ENCODE data around the gene TRIM47. TPM values are rescaled to one million over a fixed set of nuclear protein-coding genes. Genes with fewer than 3 reads are reported as not detected.

The TRIM47 gene
- total RNA-seq, 1 experiment from 2014 or later = 86.7 TPM

DNA sequence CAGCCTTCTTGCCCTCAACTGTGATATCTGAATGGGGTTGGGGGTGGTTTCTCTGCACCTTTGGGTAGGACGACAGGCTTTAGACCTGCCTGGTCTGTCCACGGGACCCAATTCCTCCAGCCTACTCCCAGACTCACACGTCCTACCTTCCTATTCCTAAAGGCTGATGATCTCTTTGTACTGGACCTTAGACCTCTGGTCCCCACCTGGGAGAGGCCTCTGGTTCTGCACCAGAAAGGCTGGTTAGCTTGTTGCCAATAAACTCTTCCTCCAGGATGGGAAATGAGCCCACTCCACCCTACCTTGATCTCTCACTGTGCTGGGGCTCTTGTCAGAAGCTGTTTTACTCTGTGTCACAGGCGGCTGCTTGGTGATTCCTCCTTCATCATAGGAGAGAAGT, 48.1 kb upstream of the TRIM47 start (continued):
- no peak for TF ChIP-seq CTCF (IDR thresholded peaks at IDR 0.05 in 2 of 3, conservative IDR thresholded peaks at IDR 0.05 in 1 of 3; ENCODE audit: borderline replicate concordance in 1 of 3, insufficient read depth in 1 of 3, low read depth in 2 of 3, low read length in 2 of 3)

DNA sequence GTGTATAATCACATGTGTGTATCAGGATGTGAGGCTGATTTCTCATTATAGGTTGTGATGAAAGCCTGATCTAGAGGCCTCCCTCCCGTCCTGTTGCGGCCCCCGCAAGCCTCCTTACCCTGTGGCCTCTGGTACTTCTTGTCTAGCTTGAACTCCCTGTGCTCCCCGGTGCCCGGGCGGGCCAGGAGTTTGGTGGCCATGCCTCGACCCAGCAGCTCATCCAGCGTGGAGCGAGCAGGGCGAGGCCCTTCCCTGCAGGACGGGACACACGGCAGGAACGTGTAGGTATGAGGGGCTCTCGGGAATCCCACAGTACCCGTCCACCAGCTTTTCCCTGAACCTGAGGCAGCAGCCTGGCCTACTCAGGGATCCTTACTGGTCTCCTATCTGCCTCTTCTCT, 47.5 kb upstream of the TRIM47 start:
- CTCF ChIA-PET = interaction anchor here (0.9 to 1.0 kb wide), 2 partner anchors 21 to 64 kb away, joined by 3 to 4 read pairs; partner anchors contain the start of gene MRPL38
- intact Hi-C loops (cut with micrococcal nuclease) = no loop called here
- H3K9ac ChIP-seq (ENCODE audit: low read length) = no peak overlapping the region
- H2AFZ ChIP-seq (ENCODE audit: low read depth, low read length, poor library complexity, severe bottlenecking) = no peak overlapping the region
- DNase-seq (ENCODE audit: low read depth, low spot score) (no peak), ATAC-seq (no peak)
- H3K4me2 ChIP-seq (ENCODE audit: low read length) = no peak overlapping the region
- H3K9me2 ChIP-seq (ENCODE audit: insufficient read depth) = no peaks in the 10 kb centered on the region
- no peaks in the 10 kb centered on the region for H4K20me1 ChIP-seq (ENCODE audit: insufficient read depth)
- H3K27ac ChIP-seq (ENCODE audit: low read depth, low read length) = no peak overlapping the region
- peaks cover 0 to 8% of the 10 kb centered on the region in 2 experiments; a peak in 2 of 4 replicates for H3K4me1 ChIP-seq (ENCODE audit: control insufficient read depth in 1 of 2, insufficient read depth in 2 of 2, low read length in 2 of 2)
- H3K36me3 ChIP-seq (ENCODE audit: control insufficient read depth in 1 of 2, insufficient read depth in 2 of 2, low read length in 2 of 2) = no peaks in the 10 kb centered on the region
- no peaks in the 10 kb centered on the region for H3K9me3 ChIP-seq (ENCODE audit: control insufficient read depth in 1 of 2, insufficient read depth in 1 of 2, low read depth in 1 of 2, low read length in 2 of 2)
- H3K27me3 ChIP-seq (ENCODE audit: insufficient read depth, low read length) = no peaks in the 10 kb centered on the region
- no peak overlapping the region for H3K4me3 ChIP-seq (replicated peaks in 1 of 2; ENCODE audit: low read depth in 1 of 2, low read length in 2 of 2)
- no peak for TF ChIP-seq SP1 (IDR thresholded peaks at IDR 0.05; ENCODE audit: low read depth)
- no peak for TF ChIP-seq TCF7L2 (IDR thresholded peaks at IDR 0.05; ENCODE audit: borderline replicate concordance, extremely low read depth, insufficient read depth, insufficient read length)
- TF ChIP-seq, protein P1, sequence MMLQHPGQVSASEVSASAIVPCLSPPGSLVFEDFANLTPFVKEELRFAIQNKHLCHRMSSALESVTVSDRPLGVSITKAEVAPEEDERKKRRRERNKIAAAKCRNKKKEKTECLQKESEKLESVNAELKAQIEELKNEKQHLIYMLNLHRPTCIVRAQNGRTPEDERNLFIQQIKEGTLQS (IDR thresholded peaks at IDR 0.05) = no peak
- TF ChIP-seq, protein P2, sequence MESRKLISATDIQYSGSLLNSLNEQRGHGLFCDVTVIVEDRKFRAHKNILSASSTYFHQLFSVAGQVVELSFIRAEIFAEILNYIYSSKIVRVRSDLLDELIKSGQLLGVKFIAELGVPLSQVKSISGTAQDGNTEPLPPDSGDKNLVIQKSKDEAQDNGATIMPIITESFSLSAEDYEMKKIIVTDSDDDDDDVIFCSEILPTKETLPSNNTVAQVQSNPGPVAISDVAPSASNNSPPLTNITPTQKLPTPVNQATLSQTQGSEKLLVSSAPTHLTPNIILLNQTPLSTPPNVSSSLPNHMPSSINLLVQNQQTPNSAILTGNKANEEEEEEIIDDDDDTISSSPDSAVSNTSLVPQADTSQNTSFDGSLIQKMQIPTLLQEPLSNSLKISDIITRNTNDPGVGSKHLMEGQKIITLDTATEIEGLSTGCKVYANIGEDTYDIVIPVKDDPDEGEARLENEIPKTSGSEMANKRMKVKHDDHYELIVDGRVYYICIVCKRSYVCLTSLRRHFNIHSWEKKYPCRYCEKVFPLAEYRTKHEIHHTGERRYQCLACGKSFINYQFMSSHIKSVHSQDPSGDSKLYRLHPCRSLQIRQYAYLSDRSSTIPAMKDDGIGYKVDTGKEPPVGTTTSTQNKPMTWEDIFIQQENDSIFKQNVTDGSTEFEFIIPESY (IDR thresholded peaks at IDR 0.05; ENCODE audit: extremely low read depth, insufficient replicate concordance, low read length) = no peak
- TF ChIP-seq EGR1 (IDR thresholded peaks at IDR 0.05; ENCODE audit: low read depth) = no peak
- TF ChIP-seq POLR2A (IDR thresholded peaks at IDR 0.05; ENCODE audit: borderline replicate concordance, extremely low read depth, insufficient read depth, insufficient read length) = no peak
- TF ChIP-seq EZH2phosphoT487 (IDR thresholded peaks at IDR 0.05; ENCODE audit: borderline replicate concordance) = no peak
- no peak for TF ChIP-seq SRF (IDR thresholded peaks at IDR 0.05; ENCODE audit: low read depth)
- no peak for TF ChIP-seq ELF1 (IDR thresholded peaks at IDR 0.05; ENCODE audit: borderline replicate concordance, low read depth)
- no peak for TF ChIP-seq CEBPB (IDR thresholded peaks at IDR 0.05; ENCODE audit: low read depth)
- POLR2A ChIA-PET = no interaction called here
- H3K79me2 ChIP-seq (ENCODE audit: insufficient read depth, low read length) = no peaks in the 10 kb centered on the region
- BruUV-seq (replicated peaks) = no TSS peak
- RAD21 ChIA-PET (ENCODE audit: low non-redundant PET in 1 of 2, low total read pairs in 2 of 2, uncharacterized antibody in 2 of 2, unreplicated experiment in 2 of 2) = no interaction called here

Measured in HCT116 (cell line).